Measurements from ENCODE around the gene IPO11.

GRCh38 chr5:62614355-62614754 is 201.8 kb downstream of the IPO11 start:
- no peak for TF ChIP-seq ELK1 (IDR thresholded peaks at IDR 0.05; ENCODE audit: borderline replicate concordance, low read depth, low read length)
- no peak for TF ChIP-seq NFE2L2 (IDR thresholded peaks at IDR 0.05; ENCODE audit: low read depth, low read length)
- TF ChIP-seq CTCF (conservative IDR thresholded peaks at IDR 0.05; ENCODE audit: low read depth, low read length) = no peak
- TF ChIP-seq MXI1 (IDR thresholded peaks at IDR 0.05; ENCODE audit: borderline replicate concordance, low read depth, low read length) = no peak
- no peak for TF ChIP-seq RFX5 (IDR thresholded peaks at IDR 0.05; ENCODE audit: low read depth, low read length)
- TF ChIP-seq CHD1 (IDR thresholded peaks at IDR 0.05; ENCODE audit: low read depth, low read length) = no peak
- TF ChIP-seq POLR2A (IDR thresholded peaks at IDR 0.05; ENCODE audit: low read depth, low read length) = no peak
- no peak for TF ChIP-seq BHLHE40 (IDR thresholded peaks at IDR 0.05; ENCODE audit: low read depth, low read length)
- no peak for TF ChIP-seq USF2 (IDR thresholded peaks at IDR 0.05; ENCODE audit: low read depth, low read length)
- TF ChIP-seq MAFK (IDR thresholded peaks at IDR 0.05; ENCODE audit: low read depth, low read length) = no peak
- TF ChIP-seq FOS (IDR thresholded peaks at IDR 0.05; ENCODE audit: low read depth, low read length) = no peak
- TF ChIP-seq SMC3 (IDR thresholded peaks at IDR 0.05; ENCODE audit: low read depth, low read length) = no peak
- TF ChIP-seq CEBPB (IDR thresholded peaks at IDR 0.05; ENCODE audit: low read depth, low read length) = no peak

Measured in IMR-90 (cell line).